ENCODE results near the gene GABRD.

The GABRD gene

DNA sequence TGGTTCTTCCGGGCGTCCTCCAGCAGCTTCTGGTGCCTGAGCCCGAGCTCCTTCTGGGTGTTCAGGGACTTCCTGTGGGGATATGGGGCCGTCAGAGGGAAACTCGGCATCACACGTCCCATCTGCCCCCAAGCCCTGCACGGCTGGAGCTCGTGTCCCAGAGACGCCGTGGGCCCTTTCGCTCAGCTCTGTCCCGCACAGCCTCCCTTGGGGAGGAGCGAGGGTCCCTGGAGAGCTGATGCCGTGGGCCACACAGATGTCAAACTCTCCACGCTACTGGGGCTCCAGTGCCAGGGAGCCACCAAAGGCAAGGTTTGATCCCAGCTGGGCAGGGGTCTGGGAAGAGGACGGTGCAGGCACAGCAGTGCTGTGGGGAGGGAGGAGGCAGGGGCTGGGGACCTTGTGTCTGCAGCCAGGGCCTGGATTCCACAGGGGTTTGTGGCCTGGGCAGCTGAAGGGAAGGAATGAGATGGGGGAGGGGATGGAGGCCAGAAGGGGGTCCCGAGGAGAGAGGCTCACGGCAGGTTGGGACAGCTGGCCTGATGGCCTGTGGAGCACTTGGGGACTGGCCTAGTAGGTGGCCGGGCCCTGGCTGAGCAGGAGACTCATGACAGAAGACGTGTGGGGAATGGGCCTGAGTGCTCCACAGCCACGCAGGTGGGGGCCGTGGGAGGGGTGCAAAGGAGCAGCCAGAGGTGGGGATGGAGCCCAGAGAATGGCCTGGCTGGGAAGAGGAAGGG, 46.0 kb upstream of the GABRD start:
- H3K9me3 ChIP-seq (ENCODE audit: severe bottlenecking) = no peaks in the 10 kb centered on the region
- no peak for DNase-seq
- H3K27ac ChIP-seq = no peak overlapping the region
- TF ChIP-seq, protein P1, sequence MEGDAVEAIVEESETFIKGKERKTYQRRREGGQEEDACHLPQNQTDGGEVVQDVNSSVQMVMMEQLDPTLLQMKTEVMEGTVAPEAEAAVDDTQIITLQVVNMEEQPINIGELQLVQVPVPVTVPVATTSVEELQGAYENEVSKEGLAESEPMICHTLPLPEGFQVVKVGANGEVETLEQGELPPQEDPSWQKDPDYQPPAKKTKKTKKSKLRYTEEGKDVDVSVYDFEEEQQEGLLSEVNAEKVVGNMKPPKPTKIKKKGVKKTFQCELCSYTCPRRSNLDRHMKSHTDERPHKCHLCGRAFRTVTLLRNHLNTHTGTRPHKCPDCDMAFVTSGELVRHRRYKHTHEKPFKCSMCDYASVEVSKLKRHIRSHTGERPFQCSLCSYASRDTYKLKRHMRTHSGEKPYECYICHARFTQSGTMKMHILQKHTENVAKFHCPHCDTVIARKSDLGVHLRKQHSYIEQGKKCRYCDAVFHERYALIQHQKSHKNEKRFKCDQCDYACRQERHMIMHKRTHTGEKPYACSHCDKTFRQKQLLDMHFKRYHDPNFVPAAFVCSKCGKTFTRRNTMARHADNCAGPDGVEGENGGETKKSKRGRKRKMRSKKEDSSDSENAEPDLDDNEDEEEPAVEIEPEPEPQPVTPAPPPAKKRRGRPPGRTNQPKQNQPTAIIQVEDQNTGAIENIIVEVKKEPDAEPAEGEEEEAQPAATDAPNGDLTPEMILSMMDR (IDR thresholded peaks at IDR 0.05; ENCODE audit: low read depth, low read length) = no peak
- H3K36me3 ChIP-seq = no peaks in the 10 kb centered on the region
- no peak overlapping the region for H3K4me3 ChIP-seq (ENCODE audit: low read depth, low read length)
- no peaks in the 10 kb centered on the region for H3K27me3 ChIP-seq (ENCODE audit: insufficient read depth, low read depth, severe bottlenecking)

DNA sequence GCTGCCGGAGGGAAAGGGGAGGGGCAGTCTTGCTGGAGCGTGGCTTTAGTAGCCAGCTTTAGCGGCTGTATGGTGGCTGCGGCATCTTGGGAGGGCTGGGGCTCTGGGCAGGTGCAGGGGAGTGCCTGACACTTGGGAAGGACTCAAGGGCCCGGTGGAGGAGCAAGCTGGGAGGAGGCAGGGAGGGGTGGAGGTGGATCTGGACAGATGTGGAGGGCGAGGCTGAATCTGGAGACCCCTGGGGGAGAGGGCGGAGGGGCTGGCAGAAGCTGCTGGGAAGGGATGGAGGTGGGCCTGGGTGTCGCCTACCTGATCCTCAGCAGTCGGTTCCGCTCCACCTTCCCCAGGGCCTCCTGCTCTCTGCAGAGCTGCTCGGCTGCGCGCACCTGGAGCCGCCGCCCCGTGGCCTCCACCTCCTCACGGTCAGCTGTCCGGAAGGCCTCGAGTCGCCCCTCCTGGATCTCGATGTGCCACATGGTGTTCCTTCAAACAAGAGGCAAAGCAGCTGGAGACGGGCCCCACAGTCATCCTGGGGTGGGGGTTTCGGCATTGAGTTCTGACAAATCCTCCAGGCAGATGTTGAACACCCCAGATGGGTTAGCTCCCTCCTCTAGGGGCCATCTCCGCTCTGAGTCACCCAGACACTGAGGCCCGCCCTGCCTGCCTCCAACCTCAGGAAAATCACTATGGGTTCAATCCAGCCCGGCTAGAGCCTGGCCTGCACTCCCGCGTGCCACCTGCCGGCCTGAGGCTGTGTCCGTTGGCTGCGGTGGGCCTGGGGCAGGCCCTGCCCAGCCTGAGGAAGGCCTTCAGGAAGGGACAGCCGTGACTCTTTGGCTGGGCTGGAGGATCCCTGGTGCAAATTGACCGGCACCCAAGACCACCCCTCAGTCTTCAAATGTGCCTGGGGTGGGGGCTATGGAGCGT, 45.2 kb upstream of the GABRD start:
- no peak for DNase-seq

DNA sequence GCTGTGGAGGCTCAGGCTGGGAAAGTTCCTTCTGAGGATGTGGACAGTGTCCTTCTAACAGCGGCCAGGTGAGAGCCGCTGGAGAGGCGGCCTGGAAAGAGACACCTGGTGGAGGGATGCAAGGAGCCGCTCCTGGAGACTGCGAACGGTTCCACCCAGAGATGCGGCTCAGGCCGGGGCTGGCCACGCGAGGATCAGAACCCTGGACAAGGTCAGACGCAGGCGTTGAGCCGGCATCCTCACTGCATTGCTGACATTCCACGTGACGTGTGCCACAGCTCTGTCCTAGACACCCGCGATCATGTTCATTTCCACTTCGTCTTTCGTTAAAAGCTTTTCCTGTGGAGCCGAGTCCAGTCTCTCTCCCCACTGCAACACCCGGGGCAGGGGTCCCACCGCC, 44.3 kb upstream of the GABRD start:
- no peaks in the 10 kb centered on the region for H3K27me3 ChIP-seq (ENCODE audit: insufficient read depth, low read depth, severe bottlenecking)
- H3K27ac ChIP-seq = no peak overlapping the region
- no peak for DNase-seq
- no peaks in the 10 kb centered on the region for H3K9me3 ChIP-seq (ENCODE audit: severe bottlenecking)
- TF ChIP-seq, protein P1 (IDR thresholded peaks at IDR 0.05; ENCODE audit: low read depth, low read length) = no peak
- H3K36me3 ChIP-seq = no peaks in the 10 kb centered on the region
- H3K4me3 ChIP-seq (ENCODE audit: low read depth, low read length) = no peak overlapping the region

More for the DNA sequence above, 45.2 kb upstream of the GABRD start:
- TF ChIP-seq, protein P1 (IDR thresholded peaks at IDR 0.05; ENCODE audit: low read depth, low read length) = no peak
- H3K36me3 ChIP-seq = no peaks in the 10 kb centered on the region
- H3K9me3 ChIP-seq (ENCODE audit: severe bottlenecking) = no peaks in the 10 kb centered on the region
- no peak overlapping the region for H3K27ac ChIP-seq
- H3K4me3 ChIP-seq (ENCODE audit: low read depth, low read length) = no peak overlapping the region
- no peaks in the 10 kb centered on the region for H3K27me3 ChIP-seq (ENCODE audit: insufficient read depth, low read depth, severe bottlenecking)

DNA sequence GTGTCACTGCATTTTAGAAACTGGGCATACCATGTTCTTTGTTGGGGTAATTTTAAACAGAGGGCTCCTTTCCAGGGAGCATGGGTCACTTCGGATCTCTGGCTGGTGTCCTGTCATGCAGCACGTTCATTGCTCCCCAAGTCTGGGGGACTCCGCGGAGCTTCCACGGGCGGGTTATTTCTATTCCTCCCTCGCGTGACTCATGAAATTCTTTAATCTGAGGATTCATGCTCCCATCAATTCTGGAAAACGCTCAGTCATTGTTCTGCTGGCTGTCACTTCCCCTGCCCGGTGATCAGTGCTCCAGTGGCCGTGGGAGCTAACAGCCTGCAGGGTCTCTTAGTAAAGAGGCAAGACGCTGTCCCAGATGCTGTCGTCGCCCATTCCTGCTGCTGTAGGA, 43.6 kb upstream of the GABRD start:
- Histone ChIP-seq H3K27me3 (ENCODE audit: insufficient read depth, low read depth, severe bottlenecking) (no peaks in the 10 kb centered on the region), H3K36me3 (no peaks in the 10 kb centered on the region), H3K4me3 (ENCODE audit: low read depth, low read length) (no peak overlapping the region), H3K27ac (no peak overlapping the region), H3K9me3 (ENCODE audit: severe bottlenecking) (no peaks in the 10 kb centered on the region)
- TF ChIP-seq, protein P1 (IDR thresholded peaks at IDR 0.05; ENCODE audit: low read depth, low read length) = no peak
- no peak for DNase-seq

DNA sequence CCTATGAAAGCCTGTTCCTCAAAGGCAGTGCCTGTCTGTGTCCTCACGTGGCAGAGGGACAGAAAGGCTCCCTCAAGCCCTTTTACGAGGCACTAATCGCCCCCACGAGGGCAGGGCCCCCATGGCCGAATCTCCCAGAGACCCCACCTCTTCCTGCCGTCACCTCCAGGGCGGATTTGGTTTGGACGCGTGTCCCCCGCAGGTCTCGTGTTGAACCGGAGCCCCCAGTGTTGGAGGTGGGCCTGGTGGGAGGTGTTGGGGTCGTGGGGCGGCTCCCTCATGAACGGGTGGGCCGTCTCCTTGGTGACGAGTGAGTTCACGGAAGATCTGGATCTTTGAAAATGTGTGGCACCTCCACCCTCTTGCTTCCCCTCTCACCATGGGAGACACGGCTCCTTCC, 43.1 kb upstream of the GABRD start:
- Histone ChIP-seq H3K27ac (no peak overlapping the region), H3K9me3 (ENCODE audit: severe bottlenecking) (no peaks in the 10 kb centered on the region), H3K27me3 (ENCODE audit: insufficient read depth, low read depth, severe bottlenecking) (no peaks in the 10 kb centered on the region), H3K4me3 (ENCODE audit: low read depth, low read length) (no peak overlapping the region), H3K36me3 (no peaks in the 10 kb centered on the region)
- DNase-seq = no peak
- TF ChIP-seq, protein P1 (IDR thresholded peaks at IDR 0.05; ENCODE audit: low read depth, low read length) = no peak
